GM21390 (cell line): ENCODE measurements around the gene ARL17B.
A peak's percentile ranks its signal among the peaks of the same experiment; 100 is the strongest.
"Not testable (repeated sequence)": the region's sequence is repeated elsewhere in the genome, so short reads cannot be mapped to it uniquely, and the experiment has no call there.

Source experiments
- ATAC-seq: cut with Tn5 transposase; IDR thresholded peaks from one replicate; pipeline ENCODE4 v1.9.1; 2021; ENCODE audit not compliant: unreplicated experiment

ARL17B gene

DNA sequence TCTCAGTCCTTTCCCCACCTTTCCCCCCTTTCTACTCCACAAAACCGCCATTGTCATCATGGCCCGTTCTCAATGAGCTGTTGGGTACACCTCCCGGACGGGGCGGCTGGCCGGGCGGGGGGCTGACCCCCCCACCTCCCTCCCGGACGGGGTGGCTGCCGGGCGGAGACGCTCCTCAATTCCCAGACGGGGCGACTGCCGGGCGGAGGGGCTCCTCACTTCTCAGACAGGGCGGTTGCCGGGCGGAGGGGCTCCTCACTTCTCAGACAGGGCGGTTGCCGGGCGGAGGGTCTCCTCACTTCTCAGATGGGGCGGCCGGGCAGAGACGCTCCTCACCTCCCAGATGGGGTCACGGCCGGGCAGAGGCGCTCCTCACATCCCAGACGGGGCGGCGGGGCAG is 108.8 kb downstream of the ARL17B start:
- ATAC-seq: not testable (repeated sequence)

DNA sequence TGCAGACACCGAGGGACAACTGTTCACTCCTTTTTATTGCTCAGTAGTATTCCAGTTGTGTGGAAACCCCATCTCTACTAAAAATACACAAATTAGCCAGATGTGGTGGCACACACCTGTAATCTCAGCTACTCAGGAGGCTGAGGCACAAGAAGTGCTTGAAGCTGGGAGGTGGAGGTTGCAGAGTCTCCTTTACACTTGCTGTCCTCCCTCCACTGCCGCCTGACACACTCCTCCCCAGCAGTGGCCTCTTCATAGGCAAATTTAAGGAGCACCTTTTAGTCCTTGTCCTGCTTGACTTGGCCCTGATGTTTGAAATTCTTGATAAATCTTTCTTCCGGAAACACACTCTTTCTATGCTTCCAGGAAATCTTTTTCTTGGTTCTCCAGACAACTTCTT is 112.4 kb downstream of the ARL17B start:
- not testable (repeated sequence) for ATAC-seq

DNA sequence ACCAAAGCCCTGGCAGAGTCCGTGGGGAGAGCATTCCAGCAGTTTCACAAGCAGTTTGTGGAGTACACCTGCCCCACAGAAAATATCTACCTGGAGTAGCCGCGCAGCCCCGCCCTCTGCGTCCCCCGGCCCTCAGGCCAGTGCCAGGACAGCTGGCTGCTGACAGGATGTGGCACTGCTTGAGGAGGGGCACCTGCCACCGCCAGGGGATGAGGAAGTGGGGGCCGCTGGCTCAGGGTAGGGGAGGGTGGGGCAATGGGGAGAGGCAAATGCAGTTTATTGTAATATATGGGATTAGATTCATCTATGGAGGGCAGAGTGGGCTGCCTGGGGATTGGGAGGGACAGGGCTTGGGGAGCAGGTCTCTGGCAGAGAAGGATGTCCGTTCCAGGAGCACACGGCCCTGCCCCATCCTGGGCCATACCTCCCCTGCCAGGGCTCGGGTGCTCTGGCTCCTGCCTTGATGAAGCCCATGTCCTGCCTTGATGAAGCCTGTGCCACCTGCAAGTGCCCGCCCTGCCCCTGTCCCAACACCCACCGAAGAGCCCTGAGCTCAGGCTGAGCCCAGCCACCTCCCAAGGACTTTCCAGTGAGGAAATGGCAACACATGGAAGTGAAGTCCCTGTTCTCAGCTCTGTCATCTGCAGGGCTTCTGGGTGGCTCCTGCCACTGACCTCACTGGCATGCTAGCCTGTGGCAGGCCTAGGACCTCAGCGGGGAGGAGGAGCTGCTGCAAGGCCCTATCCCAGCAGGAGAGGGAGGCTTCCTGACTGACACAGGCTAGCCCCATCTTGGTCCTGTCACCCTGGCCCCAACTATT is 116.4 kb downstream of the ARL17B start:
- ATAC-seq: not testable (repeated sequence)

DNA sequence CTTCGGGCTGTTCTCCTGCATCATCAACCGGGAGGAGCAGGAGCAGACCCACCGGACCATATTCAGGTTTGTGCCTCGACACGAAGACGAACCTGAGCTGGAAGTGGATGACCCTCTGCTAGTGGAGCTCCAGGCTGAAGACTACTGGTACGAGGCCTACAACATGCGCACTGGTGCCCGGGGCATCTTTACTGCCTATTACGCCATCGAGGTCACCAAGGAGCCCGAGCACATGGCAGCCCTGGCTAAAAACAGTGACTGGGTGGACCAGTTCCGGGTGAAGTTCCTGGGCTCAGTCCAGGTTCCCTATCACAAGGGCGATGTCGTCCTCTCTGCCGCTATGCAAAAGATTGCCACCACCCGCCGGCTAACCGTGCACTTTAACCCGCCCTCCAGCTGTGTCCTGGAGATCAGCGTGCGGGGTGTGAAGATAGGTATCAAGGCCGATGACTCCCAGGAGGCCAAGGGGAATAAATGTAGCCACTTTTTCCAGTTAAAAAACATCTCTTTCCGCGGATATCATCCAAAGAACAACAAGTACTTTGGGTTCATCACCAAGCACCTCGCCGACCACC is 117.1 kb downstream of the ARL17B start:
- not testable (repeated sequence) for ATAC-seq

DNA sequence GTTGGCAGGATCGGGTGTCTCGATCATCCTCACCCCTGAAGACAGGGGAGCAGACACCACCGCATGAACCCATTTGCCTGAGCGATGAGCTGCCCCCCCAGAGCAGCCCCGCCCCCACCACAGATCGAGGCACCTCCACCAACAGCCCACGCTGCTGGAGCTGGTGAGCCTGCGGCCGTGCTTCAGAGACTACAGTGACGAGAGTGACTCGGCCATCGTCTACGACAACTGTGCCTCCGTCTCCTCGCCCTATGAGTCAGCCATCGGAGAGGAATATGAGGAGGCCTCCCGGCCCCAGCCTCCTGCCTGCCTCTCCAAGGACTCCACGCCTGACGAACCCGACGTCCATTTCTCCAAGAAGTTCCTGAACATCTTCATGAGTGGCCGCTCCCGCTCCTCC is 117.6 kb downstream of the ARL17B start:
- not testable (repeated sequence) for ATAC-seq

DNA sequence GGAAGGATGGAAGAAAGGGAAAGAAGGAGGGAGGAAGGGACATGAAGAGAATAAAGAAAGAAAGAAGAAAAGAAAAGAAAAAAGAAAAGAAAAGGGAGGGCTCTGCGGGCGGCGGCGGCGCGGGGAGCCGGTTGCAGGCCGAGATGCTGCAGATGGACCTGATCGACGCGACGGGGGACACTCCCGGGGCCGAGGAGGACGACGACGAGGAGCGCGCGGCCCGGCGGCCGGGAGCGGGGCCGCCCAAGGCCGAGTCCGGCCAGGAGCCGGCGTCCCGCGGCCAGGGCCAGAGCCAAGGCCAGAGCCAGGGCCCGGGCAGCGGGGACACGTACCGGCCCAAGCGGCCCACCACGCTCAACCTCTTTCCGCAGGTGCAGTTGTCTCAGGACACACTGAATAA is 118.1 kb downstream of the ARL17B start:
- not testable (repeated sequence) for ATAC-seq

DNA sequence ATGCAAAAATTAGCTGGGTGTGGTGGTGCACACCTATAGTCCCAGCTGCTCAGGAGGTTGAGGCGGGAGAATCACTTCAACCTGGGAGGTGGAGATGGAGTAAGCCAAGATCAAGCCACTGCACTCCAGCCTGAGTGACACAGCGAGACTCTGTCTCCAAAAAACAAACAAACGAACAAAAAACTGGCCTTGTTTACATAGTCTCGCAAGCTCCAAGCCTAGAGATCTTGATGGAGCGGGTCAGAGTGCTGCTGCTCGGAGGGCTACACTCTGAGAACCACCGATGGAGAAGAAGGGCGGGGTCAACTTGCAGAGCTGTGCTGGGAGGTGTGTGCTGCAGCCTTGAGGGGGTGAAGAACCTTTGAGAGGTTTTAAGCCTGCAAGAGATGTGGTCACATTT is 130.2 kb downstream of the ARL17B start:
- not testable (repeated sequence) for ATAC-seq

DNA sequence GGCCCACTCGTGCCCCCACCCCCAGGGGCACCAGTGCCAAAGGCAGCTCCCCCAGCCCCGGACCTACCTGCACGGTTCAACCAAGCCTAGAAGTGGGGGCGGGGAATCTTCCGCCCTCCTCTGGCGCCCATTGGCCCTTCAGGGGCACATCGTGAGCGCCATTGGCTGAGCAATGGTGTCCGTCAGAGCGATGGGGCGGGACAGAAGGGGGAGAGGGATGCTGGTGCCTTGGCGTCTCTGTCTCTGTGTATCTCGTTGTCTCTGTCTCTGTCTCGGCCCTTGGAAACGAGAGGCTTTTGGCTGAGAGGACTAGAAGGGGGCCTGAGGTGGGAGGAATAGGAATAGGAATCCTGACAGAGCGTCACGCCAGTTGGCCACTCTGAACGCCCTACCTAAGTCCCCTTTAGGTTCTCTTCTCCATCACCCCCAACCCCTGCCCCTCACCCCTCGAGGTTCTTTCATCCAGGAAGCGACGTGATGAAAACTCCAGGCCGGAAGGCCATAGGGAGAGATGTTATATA is 136.2 kb downstream of the ARL17B start:
- peak; percentile 97 for ATAC-seq

DNA sequence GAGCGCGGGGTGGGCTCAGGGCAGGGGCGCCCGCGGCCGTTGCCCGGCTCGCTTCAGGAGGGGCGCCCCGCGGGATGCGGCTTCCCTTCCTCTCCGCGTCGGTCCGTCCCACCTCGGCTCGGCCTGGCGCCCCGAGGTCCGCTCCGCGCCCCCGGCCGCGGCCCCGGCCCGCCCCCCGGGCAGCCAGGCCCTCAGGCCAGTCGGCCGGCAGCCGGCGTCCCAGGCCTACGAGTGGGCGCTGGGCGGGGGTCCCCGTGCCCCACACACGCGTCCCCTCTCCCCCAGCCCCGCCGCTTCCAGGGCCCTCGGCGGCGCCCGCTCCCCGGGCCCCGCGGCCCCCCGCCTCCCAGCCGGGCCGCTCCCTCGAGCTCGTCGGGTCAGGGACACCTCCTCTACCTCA is 136.7 kb downstream of the ARL17B start:
- ATAC-seq: peak; percentile 37
